Astrocyte (in vitro differentiated cells and primary cell): ENCODE measurements around the gene SND1. TPM values are rescaled to one million over a fixed set of nuclear protein-coding genes. Genes with fewer than 3 reads are reported as not detected.

Experiments
- DNase-seq: peaks from one replicate; pipeline ENCODE4 v3.0.0-alpha.2; 2010; ENCODE audit warnings: low read depth
- FAIRE-seq: peaks from 2 replicates; lab custom pipeline; 2011; peaks lifted over from hg19 to GRCh38; lab: Jason Lieb, UNC
- H2AFZ ChIP-seq: 2 replicates; pipeline ENCODE4 v1.6.0; 2012; ENCODE audit warnings: low read depth, low read length, inconsistent platforms
- H3K27ac ChIP-seq: 2 replicates; pipeline ENCODE4 v1.5.1; 2011; ENCODE audit warnings: low read depth, low read length, inconsistent platforms
- H3K27me3 ChIP-seq: 2 replicates; pipeline ENCODE4 v1.6.0; 2011; ENCODE audit warnings: low read length, inconsistent platforms; ENCODE audit not compliant: insufficient read depth
- H3K36me3 ChIP-seq: 2 replicates; pipeline ENCODE4 v1.5.1; 2011; ENCODE audit warnings: low read length, inconsistent platforms; ENCODE audit not compliant: insufficient read depth
- H3K4me1 ChIP-seq: 2 replicates; pipeline ENCODE4 v1.5.1; 2011; ENCODE audit warnings: low read length, inconsistent platforms; ENCODE audit not compliant: insufficient read depth
- H3K4me2 ChIP-seq: 2 replicates; pipeline ENCODE4 v1.6.0; 2012; ENCODE audit warnings: low read length, inconsistent platforms
- H3K4me3 ChIP-seq: 2 replicates; pipeline ENCODE4 v1.5.1; 2011; ENCODE audit warnings: low read depth, mild to moderate bottlenecking, low read length, inconsistent platforms; ENCODE audit not compliant: insufficient read depth
- H3K79me2 ChIP-seq: 2 replicates; pipeline ENCODE4 v1.6.0; 2012; ENCODE audit warnings: mild to moderate bottlenecking, low read length, inconsistent platforms; ENCODE audit not compliant: insufficient read depth
- H3K9ac ChIP-seq: 2 replicates; pipeline ENCODE4 v1.6.0; 2012; ENCODE audit warnings: mild to moderate bottlenecking, low read length, inconsistent platforms
- H3K9me3 ChIP-seq: 2 replicates; pipeline ENCODE4 v1.5.1; 2012; ENCODE audit warnings: low read depth, mild to moderate bottlenecking, low read length, inconsistent platforms; ENCODE audit not compliant: insufficient read depth
- H4K20me1 ChIP-seq: 2 replicates; pipeline ENCODE4 v1.6.0; 2012; ENCODE audit warnings: low read length, inconsistent platforms; ENCODE audit not compliant: insufficient read depth
- H3K27ac Mint-ChIP-seq: one replicate; pipeline ENCODE4 v1.8.0; 2021; ENCODE audit warnings: mild to moderate bottlenecking, mixed read lengths; ENCODE audit not compliant: unreplicated experiment
- H3K27me3 Mint-ChIP-seq: one replicate; pipeline ENCODE4 v1.8.0; 2021; ENCODE audit warnings: low read depth, mixed read lengths; ENCODE audit not compliant: unreplicated experiment
- H3K36me3 Mint-ChIP-seq: one replicate; pipeline ENCODE4 v1.8.0; 2021; ENCODE audit warnings: low read depth, mixed read lengths; ENCODE audit not compliant: unreplicated experiment
- H3K4me1 Mint-ChIP-seq: one replicate; pipeline ENCODE4 v1.8.0; 2021; ENCODE audit warnings: low read depth, mixed read lengths; ENCODE audit not compliant: unreplicated experiment
- H3K4me3 Mint-ChIP-seq: one replicate; pipeline ENCODE4 v1.8.0; 2021; ENCODE audit warnings: mild to moderate bottlenecking, moderate library complexity, mixed read lengths; ENCODE audit not compliant: unreplicated experiment
- H3K9me3 Mint-ChIP-seq: one replicate; pipeline ENCODE4 v1.8.0; 2021; ENCODE audit warnings: mild to moderate bottlenecking, mixed read lengths; ENCODE audit not compliant: unreplicated experiment
- CTCF ChIP-seq: IDR thresholded peaks from 2 replicates; pipeline ENCODE4 v1.5.1; 2011; ENCODE audit warnings: low read depth, mild to moderate bottlenecking, inconsistent platforms, low read length, moderate library complexity; ENCODE audit not compliant: insufficient read depth
- EZH2 ChIP-seq: IDR thresholded peaks from 2 replicates; pipeline ENCODE4 v1.6.1; 2012; ENCODE audit warnings: mild to moderate bottlenecking, low read length, inconsistent platforms; ENCODE audit not compliant: insufficient read depth
- total RNA-seq: library from RNA; stranded (reverse); gene quantifications from 2 replicates; pipeline ENCODE4 v1.2.1, GENCODE V29; 2021

SND1 gene
- total RNA-seq, 1 donor from 2014 or later, result 267 TPM

- FAIRE-seq (no peak), DNase-seq (no peak)
- Mint-ChIP-seq H3K36me3 (peaks cover 7% of the 10 kb centered on the region), H3K4me1 (no peaks in the 10 kb centered on the region), H3K27ac (no peak overlapping the region), H3K4me3 (no peak overlapping the region), H3K9me3 (no peaks in the 10 kb centered on the region), H3K27me3 (no peaks in the 10 kb centered on the region)
- Histone ChIP-seq H4K20me1 (peaks cover 76% of the 10 kb centered on the region), H3K4me3 (no peak overlapping the region), H2AFZ (no peak overlapping the region), H3K27me3 (no peaks in the 10 kb centered on the region), H3K27ac (no peak overlapping the region), H3K4me1 (peaks cover 7% of the 10 kb centered on the region), H3K9me3 (no peaks in the 10 kb centered on the region), H3K79me2 (peaks cover 4% of the 10 kb centered on the region), H3K4me2 (no peak overlapping the region), H3K36me3 (peaks cover 5% of the 10 kb centered on the region), H3K9ac (no peak overlapping the region)
- TF ChIP-seq EZH2, result no peak
- TF ChIP-seq CTCF, result no peak
Measured at GRCh38 chr7:127957886-127958285, 305.9 kb downstream of the SND1 start.

- DNase-seq (no peak), FAIRE-seq (no peak)
- no peak overlapping the region for H3K4me2 ChIP-seq
- no peaks in the 10 kb centered on the region for H3K4me1 Mint-ChIP-seq
- H2AFZ ChIP-seq, result no peak overlapping the region
- no peaks in the 10 kb centered on the region for H3K27me3 Mint-ChIP-seq
- H3K27ac ChIP-seq, result no peak overlapping the region
- no peak overlapping the region for H3K4me3 Mint-ChIP-seq
- peaks cover 59% of the 10 kb centered on the region for H4K20me1 ChIP-seq
- H3K79me2 ChIP-seq, result peaks cover 4% of the 10 kb centered on the region
- H3K27ac Mint-ChIP-seq, result no peak overlapping the region
- TF ChIP-seq EZH2 (no peak), CTCF (no peak)
- peaks cover 5% of the 10 kb centered on the region for H3K36me3 ChIP-seq
- no peak overlapping the region for H3K9ac ChIP-seq
- no peaks in the 10 kb centered on the region for H3K4me1 ChIP-seq
- no peaks in the 10 kb centered on the region for H3K9me3 ChIP-seq
- peaks cover 5% of the 10 kb centered on the region for H3K36me3 Mint-ChIP-seq
- H3K27me3 ChIP-seq, result no peaks in the 10 kb centered on the region
- no peaks in the 10 kb centered on the region for H3K9me3 Mint-ChIP-seq
- H3K4me3 ChIP-seq, result no peak overlapping the region
Measured at GRCh38 chr7:127959770-127960169, 307.8 kb downstream of the SND1 start.

- peaks cover 5% of the 10 kb centered on the region for H3K36me3 ChIP-seq
- H3K36me3 Mint-ChIP-seq, result peaks cover 3% of the 10 kb centered on the region
- H3K9me3 Mint-ChIP-seq, result no peaks in the 10 kb centered on the region
- H3K9me3 ChIP-seq, result no peaks in the 10 kb centered on the region
- H3K4me1 ChIP-seq, result no peaks in the 10 kb centered on the region
- no peak overlapping the region for H2AFZ ChIP-seq
- no peak overlapping the region for H3K9ac ChIP-seq
- H3K79me2 ChIP-seq, result peaks cover 2% of the 10 kb centered on the region
- no peak overlapping the region for H3K4me3 Mint-ChIP-seq
- DNase-seq (no peak), FAIRE-seq (no peak)
- H3K27ac ChIP-seq, result no peak overlapping the region
- no peak overlapping the region for H3K27ac Mint-ChIP-seq
- no peak for TF ChIP-seq CTCF
- no peak for TF ChIP-seq EZH2
- H4K20me1 ChIP-seq, result peaks cover 41% of the 10 kb centered on the region
- H3K4me2 ChIP-seq, result no peak overlapping the region
- no peak overlapping the region for H3K4me3 ChIP-seq
- no peaks in the 10 kb centered on the region for H3K27me3 Mint-ChIP-seq
- H3K4me1 Mint-ChIP-seq, result peaks cover under 1% of the 10 kb centered on the region
- H3K27me3 ChIP-seq, result no peaks in the 10 kb centered on the region
Measured at GRCh38 chr7:127961786-127962453, 309.9 kb downstream of the SND1 start.
